ENCODE results near the gene PGM2.
A peak's percentile ranks its signal among the peaks of the same experiment; 100 is the strongest.
"Not testable (repeated sequence)": the region's sequence is repeated elsewhere in the genome, so short reads cannot be mapped to it uniquely, and the experiment has no call there.

Gene PGM2

GRCh38 chr4:37826295-37827029 lies at the start of gene PGM2:
Gene PGM2 (plus strand): TSS chr4:37826686. CDS start chr4:37826733, 47 bp downstream.
- peak; percentile 61 for DNase-seq

DNA sequence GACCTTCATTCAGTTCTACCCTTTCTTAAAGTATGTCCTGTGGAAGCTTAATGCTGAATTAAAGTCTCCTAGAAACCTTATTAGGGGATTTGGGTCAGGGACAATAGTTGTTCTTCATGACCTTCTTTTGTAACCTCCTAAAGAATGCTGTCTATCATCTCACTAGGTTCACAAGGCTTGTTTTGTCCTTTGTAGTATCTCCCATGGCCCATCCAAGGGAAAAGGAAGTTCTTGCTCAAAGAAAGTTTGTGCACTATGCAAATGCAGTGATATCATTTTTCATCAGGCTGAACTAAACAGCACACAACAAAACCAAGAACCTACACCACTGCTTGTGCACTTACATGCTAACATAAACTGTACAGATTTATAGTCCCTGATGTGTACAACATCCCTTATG lies 46.6 kb upstream of the PGM2 start:
- DNase-seq, result no peak

DNA sequence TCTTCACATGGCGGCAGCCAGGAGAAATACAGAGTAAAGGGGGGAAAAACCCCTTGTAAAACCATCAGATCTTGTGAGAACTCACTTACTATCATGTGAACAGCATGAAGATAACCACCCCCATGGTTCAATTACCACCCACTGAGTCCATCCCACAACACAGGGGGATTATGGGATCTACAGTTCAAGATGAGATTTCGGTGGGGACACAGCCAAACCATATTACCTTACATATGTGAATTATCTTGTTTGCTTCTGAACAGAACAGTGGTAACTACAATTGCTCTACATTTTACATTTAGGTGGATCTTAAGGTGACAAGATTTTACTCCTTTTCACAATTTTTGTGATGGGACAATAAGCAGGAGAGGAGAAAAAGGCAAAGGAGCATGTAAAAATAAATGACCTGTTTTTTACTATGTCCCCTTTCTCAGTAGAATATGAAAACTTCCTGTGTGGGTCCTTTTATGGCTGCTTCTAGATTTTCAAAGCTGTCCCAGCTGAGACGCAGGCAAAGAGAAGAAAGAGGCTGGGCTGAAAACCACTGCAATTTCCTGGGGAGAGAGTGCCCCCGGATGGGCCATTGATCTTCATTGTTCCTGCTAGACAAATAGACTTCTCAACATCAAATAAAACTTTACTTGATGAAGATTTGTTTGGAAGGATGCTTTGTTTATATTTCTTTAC lies 45.9 kb upstream of the PGM2 start:
- DNase-seq, result no peak

- DNase-seq, result no peak
Measured at GRCh38 chr4:37781131-37781455, 45.4 kb upstream of the PGM2 start.

GRCh38 chr4:37786267-37786666 lies 40.2 kb upstream of the PGM2 start:
- not testable (repeated sequence) for DNase-seq

- not testable (repeated sequence) for DNase-seq
Measured at GRCh38 chr4:37787883-37788460, 38.5 kb upstream of the PGM2 start.

DNA sequence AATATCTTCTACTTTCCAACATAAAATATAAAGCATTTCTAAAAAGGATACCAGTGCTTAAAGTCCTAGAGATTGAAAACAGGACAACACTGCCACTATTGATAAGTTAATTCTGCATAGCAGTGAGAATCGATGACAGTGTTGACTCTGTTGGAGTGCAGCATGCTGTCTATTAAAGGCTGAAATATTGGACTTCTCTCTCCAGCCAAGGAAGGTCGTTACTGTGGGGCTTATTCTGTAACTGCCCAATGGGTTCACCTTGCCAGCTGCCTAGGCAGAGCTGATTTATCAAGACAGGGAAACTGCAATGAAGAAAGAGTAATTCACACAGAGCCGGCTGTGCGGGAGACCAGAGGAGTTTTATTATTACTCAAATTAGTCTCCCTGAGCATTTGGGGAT lies 37.7 kb upstream of the PGM2 start:
- no peak for DNase-seq

- DNase-seq, result no peak
Measured at GRCh38 chr4:37792241-37792640, 34.2 kb upstream of the PGM2 start.

DNA sequence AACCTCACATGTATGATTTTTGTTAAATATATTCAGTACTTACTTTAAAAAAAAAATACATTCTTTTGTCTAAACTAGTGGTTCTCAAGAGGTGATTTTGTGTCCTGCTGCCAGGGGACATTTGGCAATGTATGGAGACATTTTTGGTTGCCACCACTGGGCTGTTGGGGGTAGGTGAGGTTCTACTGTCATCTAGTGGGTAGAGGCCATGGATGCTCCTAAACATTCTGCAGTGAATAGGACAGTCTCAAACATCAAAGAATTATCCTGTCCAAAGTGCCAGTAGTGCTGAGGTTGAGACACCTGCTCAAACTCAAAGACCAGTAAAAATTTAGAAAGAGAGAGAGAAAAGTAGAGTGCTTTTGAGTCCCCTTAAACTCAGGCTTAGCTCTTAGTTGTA lies 32.9 kb upstream of the PGM2 start:
- DNase-seq, result no peak

- DNase-seq, result no peak
Measured at GRCh38 chr4:37794056-37794455, 32.4 kb upstream of the PGM2 start.

DNA sequence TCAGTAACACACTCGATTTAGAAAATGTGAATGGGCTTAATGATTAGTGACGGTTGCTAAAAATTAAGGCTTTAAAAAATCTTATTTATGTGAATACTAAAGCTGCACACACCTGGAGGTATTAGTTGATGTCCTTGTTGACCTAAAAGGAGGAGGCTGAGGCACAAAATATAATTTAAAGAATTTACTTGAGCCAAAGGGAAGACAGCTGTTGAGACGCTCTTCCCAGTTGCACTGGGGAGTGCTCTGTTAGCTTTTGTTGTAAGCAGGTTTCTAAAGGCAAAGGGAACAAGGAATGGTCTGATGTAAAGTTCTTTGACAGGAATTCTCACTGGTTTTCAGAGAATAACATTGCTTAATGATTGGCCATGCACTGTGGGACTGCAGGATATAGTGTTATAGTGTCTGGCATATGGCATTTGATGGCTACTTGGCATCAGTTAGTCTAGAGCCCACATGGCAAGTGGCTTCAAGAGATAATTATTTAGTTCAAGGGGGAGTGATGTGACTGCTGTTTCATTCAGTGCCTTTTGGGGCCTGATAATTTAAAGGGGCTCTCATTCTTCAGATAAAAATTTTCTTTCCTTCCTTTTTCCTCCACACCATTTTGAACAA lies 30.8 kb upstream of the PGM2 start:
- DNase-seq, result no peak

GRCh38 chr4:37797374-37797773 lies 29.1 kb upstream of the PGM2 start:
- no peak for DNase-seq

DNA sequence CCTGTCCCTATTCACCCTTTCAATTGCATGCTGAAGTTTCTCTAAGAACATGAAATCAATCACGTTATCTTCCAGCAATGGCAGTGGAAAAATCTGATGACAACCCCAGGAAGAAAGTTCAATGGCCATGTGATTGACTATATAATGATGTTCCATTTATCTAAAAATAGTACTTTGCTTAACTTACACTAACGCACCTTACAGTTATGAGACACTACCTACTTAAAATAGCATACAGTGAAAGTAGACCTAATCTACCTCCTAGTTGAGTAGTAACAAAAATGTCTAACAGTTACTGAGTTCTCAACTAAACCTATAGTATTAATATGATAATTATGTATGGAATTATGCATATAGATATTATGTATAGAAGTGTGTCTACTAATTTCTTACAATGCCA lies 28.6 kb upstream of the PGM2 start:
- no peak for DNase-seq

DNA sequence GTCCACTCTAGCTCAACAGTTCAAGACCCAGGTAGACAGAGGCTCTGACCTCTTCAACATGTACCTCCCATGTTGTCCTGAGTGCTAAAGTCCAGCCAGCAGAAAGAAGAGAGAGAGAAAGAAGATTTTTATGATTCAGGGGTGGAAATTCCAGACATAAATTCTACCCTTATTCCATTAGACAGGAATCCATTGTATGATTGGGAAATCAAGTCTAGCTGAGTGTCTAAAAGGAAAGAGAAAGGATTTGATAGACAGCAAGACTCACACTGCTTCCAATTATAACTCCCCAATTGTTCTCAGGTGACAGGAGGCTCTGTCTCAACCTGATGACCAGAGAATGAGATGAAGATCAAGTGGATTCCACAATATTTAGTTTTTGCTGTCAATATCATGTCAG lies 27.9 kb upstream of the PGM2 start:
- DNase-seq, result no peak

DNA sequence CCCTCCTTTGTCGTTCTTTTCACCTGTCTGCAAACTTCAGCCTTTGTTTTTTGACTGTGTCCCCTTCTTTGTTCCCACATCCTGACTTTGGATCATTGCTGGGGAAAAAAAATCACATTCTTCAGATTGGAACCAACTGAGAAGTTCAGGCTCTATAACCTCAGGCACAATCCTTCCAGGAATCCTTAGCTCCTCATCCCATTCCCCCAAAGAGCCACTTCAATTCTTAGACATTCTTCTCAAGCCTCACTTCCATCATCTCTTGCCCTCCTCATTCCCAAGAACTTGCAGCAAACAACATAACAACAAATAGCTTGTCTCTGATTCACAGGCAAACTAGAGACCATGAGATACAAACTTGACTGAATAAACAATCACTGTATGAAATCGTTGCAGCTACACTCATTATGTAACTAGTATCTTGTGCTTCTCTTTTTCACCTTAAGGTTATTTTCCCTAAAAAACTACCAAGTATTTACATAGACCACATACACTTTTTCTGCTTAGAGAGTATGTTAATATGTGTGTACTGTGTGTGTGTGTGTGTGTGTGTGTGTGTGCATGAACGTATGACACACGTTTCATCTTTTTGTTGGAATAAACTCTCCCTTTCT lies 26.4 kb upstream of the PGM2 start:
- no peak for DNase-seq

GRCh38 chr4:37802068-37802666 lies 24.3 kb upstream of the PGM2 start:
- no peak for DNase-seq

- DNase-seq, result no peak
Measured at GRCh38 chr4:37803348-37803973, 23.0 kb upstream of the PGM2 start.

DNA sequence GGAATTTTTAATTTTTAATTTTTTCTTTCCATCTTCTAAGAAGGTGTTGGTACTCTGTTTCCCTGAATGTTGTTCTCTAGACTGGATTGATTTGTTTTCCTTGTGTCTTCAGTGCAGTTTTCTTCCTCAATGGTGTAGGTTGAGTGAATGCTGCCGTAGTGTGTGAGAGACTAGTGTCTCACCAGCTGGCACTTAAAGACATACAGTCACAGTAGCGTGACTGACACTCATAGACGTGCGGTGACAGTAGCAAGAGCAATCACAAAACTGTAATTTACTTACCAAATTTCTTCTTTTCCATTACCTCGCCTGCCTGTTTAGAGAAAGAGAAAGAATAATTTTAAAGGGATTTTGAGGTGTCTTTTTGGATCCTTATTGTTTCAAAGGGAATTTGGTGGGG lies 21.4 kb upstream of the PGM2 start:
- no peak for DNase-seq

DNA sequence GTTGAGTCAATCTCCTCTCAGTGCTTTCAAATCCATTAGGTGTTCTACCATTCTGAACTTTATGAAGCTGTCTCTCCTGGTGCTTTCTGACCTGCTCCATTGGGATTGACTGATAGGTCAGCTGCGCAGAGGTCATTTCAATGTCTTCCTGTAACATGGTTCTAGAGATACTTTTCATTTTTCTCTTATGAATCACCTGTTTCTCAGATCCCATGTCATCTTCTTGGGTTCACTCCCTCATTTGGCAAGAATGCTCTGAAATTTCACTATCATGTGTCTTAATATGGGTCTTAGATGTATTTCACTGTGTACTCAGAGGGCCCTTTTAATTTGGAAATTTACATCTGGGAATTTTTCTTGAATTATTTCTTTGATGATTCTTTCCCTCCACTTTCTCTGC lies 13.8 kb upstream of the PGM2 start:
- DNase-seq, result no peak

- DNase-seq, result no peak
Measured at GRCh38 chr4:37815591-37815990, 10.9 kb upstream of the PGM2 start.

DNA sequence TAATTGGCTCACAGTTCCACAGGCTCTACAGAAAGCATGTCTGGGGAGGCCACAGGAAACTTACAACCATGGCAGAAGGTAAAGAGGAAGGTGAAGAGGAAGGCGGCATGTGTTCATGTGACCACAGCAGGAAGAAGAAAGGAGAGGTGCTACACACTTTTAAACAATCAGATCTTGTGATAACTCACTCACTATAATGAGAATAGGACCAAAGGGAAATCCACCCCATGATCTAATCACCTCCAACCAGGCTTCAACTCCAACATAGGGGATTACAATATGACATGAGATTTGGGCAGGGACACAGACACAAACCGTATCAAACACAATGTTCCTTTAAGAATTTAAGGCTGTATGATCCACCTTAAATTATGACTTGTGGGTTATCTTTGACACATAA lies 10.5 kb upstream of the PGM2 start:
- no peak for DNase-seq

- no peak for DNase-seq
Measured at GRCh38 chr4:37816719-37817118, 9.8 kb upstream of the PGM2 start.

DNA sequence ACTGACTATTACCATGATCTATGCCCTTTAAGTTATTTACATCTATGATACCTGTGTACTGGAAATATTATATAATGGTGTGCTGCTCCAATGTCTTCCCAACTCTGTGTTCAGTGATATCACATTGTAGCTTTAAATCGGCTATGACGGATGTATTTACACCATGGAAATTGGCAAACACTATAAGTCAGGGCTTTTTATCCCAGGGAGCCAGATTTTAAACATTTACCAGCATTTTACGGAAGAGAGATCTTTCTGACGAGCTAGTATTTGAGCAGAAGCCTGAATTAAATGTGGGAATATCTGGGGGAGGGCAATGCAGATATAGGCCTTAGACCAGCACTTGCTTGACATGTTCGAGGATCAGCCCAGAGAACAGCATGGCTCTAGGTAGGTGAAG lies 7.7 kb upstream of the PGM2 start:
- DNase-seq, result no peak
